H1 (cell line): ENCODE results near the gene CDH22. TPM values are rescaled to one million over a fixed set of nuclear protein-coding genes. Genes with fewer than 3 reads are reported as not detected.

Experiments used
- CTCF ChIA-PET: fragments of 300-600 bp; sonication (Branson Sonifier 250); formaldehyde crosslinking; loops from one replicate; lab custom pipeline; 2021; ENCODE audit not compliant: partially characterized antibody; lab: Charles Lee
- POLR2A ChIA-PET: fragments of 300-600 bp; sonication (Branson Sonifier 250); formaldehyde crosslinking; loops from one replicate; lab custom pipeline; 2021; ENCODE audit warnings: inconsistent platforms; ENCODE audit not compliant: partially characterized antibody; lab: Charles Lee
- DNase-seq, 2 experiments: peaks; one replicate each; pipeline versions ENCODE4 v3.0.0 to v3.0.0-alpha.2; 2010 to 2022; ENCODE audit warnings: low spot score in 2 of 2, low read depth in 1 of 2, mixed read lengths in 1 of 2
- FAIRE-seq: peaks from 2 replicates; lab custom pipeline; 2011; peaks lifted over from hg19 to GRCh38; lab: Jason Lieb, UNC
- H2AFZ ChIP-seq: 2 replicates; pipeline ENCODE4 v1.8.1; 2012; ENCODE audit warnings: low read length, inconsistent platforms
- H2AK5ac ChIP-seq: 2 replicates; pipeline ENCODE4 v1.6.1; 2013; ENCODE audit warnings: low read depth, low read length
- H2BK120ac ChIP-seq: replicated peaks from 2 replicates; pipeline ENCODE3; 2013; ENCODE audit warnings: low read depth, low read length, inconsistent platforms
- H2BK12ac ChIP-seq: 2 replicates; pipeline ENCODE4 v1.6.1; 2013; ENCODE audit warnings: low read depth, low read length
- H2BK15ac ChIP-seq: 2 replicates; pipeline ENCODE4 v1.6.1; 2013; ENCODE audit warnings: low read length
- H2BK20ac ChIP-seq: 2 replicates; pipeline ENCODE4 v1.6.1; 2013; ENCODE audit warnings: low read length
- H2BK5ac ChIP-seq: 2 replicates; pipeline ENCODE4 v1.6.1; 2013; ENCODE audit warnings: low read depth, low read length
- H3K14ac ChIP-seq: 2 replicates; pipeline ENCODE4 v1.6.1; 2013; ENCODE audit warnings: inconsistent platforms; ENCODE audit not compliant: insufficient read length
- H3K18ac ChIP-seq: 2 replicates; pipeline ENCODE4 v1.6.1; 2013; ENCODE audit warnings: low read length; ENCODE audit errors: extremely low read depth
- H3K23ac ChIP-seq: 2 replicates; pipeline ENCODE4 v1.6.1; 2013; ENCODE audit warnings: inconsistent platforms; ENCODE audit not compliant: insufficient read length
- H3K23me2 ChIP-seq: 2 replicates; pipeline ENCODE4 v1.6.1; 2013; ENCODE audit warnings: low read depth, low read length
- H3K27ac ChIP-seq: 2 replicates; pipeline ENCODE4 v1.6.1; 2011; ENCODE audit warnings: low read depth, low read length, inconsistent platforms
- H3K27me3 ChIP-seq, 4 experiments: replicated peaks in 1 of 4; 1 replicate in 1 of 4; 2 replicates in 3 of 4; pipeline versions ENCODE4 v1.6.1 to v1.8.1; 2011 to 2013; ENCODE audit warnings: low read length in 3 of 4, mild to moderate bottlenecking in 3 of 4, inconsistent platforms in 2 of 4, mixed read lengths in 2 of 4, moderate library complexity in 1 of 4; ENCODE audit not compliant: control insufficient read depth in 3 of 4, insufficient read depth in 3 of 4; ENCODE audit errors: extremely low read depth in 1 of 4
- H3K36me3 ChIP-seq, 4 experiments: 2 replicates each; pipeline versions ENCODE4 v1.6.1 to v1.8.1; 2011 to 2013; ENCODE audit warnings: mild to moderate bottlenecking in 4 of 4, low read length in 3 of 4, moderate library complexity in 2 of 4, control low read depth in 1 of 4, inconsistent platforms in 1 of 4; ENCODE audit not compliant: insufficient read depth in 4 of 4, control insufficient read depth in 2 of 4
- H3K4ac ChIP-seq: replicated peaks from 2 replicates; pipeline ENCODE3; 2013; ENCODE audit warnings: low read length, low read depth, mixed read lengths, inconsistent platforms; ENCODE audit not compliant: insufficient read length
- H3K4me1 ChIP-seq, 4 experiments: replicated peaks in 1 of 4; 1 replicate in 1 of 4; 2 replicates in 3 of 4; pipeline versions ENCODE4 v1.6.1 to v1.8.1; 2011 to 2013; ENCODE audit warnings: low read length in 3 of 4, inconsistent platforms in 2 of 4, mixed read lengths in 1 of 4; ENCODE audit not compliant: insufficient read depth in 4 of 4, control insufficient read depth in 3 of 4
- H3K4me2 ChIP-seq, 2 experiments: 2 replicates each; pipeline versions ENCODE4 v1.6.1 to v1.8.1; 2011 to 2013; ENCODE audit warnings: low read depth in 2 of 2, low read length in 2 of 2, control low read depth in 1 of 2, inconsistent platforms in 1 of 2, mild to moderate bottlenecking in 1 of 2; ENCODE audit not compliant: insufficient read depth in 1 of 2
- H3K4me3 ChIP-seq, 4 experiments: fragments of 200-600, 300-600 bp in 1 of 4; sonication (generic), shearing (Covaris generic), sonication (Bioruptor Twin) in 1 of 4; 2 replicates each; pipeline versions ENCODE4 v1.5.1 to v1.8.1; 2011 to 2016; ENCODE audit warnings: low read length in 4 of 4, low read depth in 3 of 4, control low read depth in 2 of 4, inconsistent platforms in 2 of 4, mild to moderate bottlenecking in 2 of 4, mixed read lengths in 1 of 4, moderate library complexity in 1 of 4; ENCODE audit not compliant: insufficient read depth in 2 of 4; ENCODE audit errors: extremely low read depth in 1 of 4
- H3K56ac ChIP-seq: replicated peaks from 2 replicates; pipeline ENCODE3; 2013; ENCODE audit warnings: low read depth, mild to moderate bottlenecking, mixed read lengths, low read length, inconsistent platforms; ENCODE audit not compliant: insufficient read length
- H3K79me1 ChIP-seq: 2 replicates; pipeline ENCODE4 v1.6.1; 2013; ENCODE audit warnings: low read depth, low read length, control low read depth
- H3K79me2 ChIP-seq, 2 experiments: 2 replicates each; pipeline versions ENCODE4 v1.6.1 to v1.8.1; 2012 to 2013; ENCODE audit warnings: low read length in 2 of 2, mild to moderate bottlenecking in 2 of 2, inconsistent platforms in 1 of 2; ENCODE audit not compliant: insufficient read depth in 2 of 2, control insufficient read depth in 1 of 2
- H3K9ac ChIP-seq, 4 experiments: replicated peaks in 1 of 4; 1 replicate in 1 of 4; 2 replicates in 3 of 4; pipeline versions ENCODE4 v1.6.1 to v1.8.1; 2011 to 2013; ENCODE audit warnings: low read depth in 3 of 4, low read length in 3 of 4, control low read depth in 2 of 4, mild to moderate bottlenecking in 2 of 4, moderate library complexity in 2 of 4, inconsistent platforms in 1 of 4; ENCODE audit errors: extremely low read depth in 1 of 4
- H3K9me3 ChIP-seq, 2 experiments: 2 replicates each; pipeline versions ENCODE4 v1.6.1 to v1.8.1; 2012 to 2013; ENCODE audit warnings: mild to moderate bottlenecking in 2 of 2, moderate library complexity in 2 of 2, control low read depth in 1 of 2, inconsistent platforms in 1 of 2, low read depth in 1 of 2, low read length in 1 of 2, mixed read lengths in 1 of 2; ENCODE audit not compliant: insufficient read depth in 2 of 2
- H4K20me1 ChIP-seq, 2 experiments: replicated peaks in 1 of 2; 2 replicates each; pipeline versions ENCODE3 to v1.8.1; 2011 to 2013; ENCODE audit warnings: inconsistent platforms in 2 of 2, low read length in 2 of 2, mild to moderate bottlenecking in 1 of 2; ENCODE audit not compliant: insufficient read depth in 2 of 2, control insufficient read depth in 1 of 2
- H4K5ac ChIP-seq: 2 replicates; pipeline ENCODE4 v1.6.1; 2013; ENCODE audit warnings: low read length, low read depth, mixed read lengths, inconsistent platforms; ENCODE audit not compliant: insufficient read length
- H4K8ac ChIP-seq: 2 replicates; pipeline ENCODE4 v1.8.0; 2013; ENCODE audit warnings: mild to moderate bottlenecking, moderate library complexity, low read length, inconsistent platforms; ENCODE audit not compliant: insufficient read depth; ENCODE audit errors: extremely low read depth
- H4K91ac ChIP-seq: replicated peaks from 2 replicates; pipeline ENCODE3; 2013; ENCODE audit warnings: low read length, mixed read lengths, inconsistent platforms; ENCODE audit not compliant: insufficient read length
- CTBP2 ChIP-seq: IDR thresholded peaks from 2 replicates; pipeline ENCODE4 v1.7.0; 2011; ENCODE audit warnings: borderline replicate concordance, mild to moderate bottlenecking, moderate library complexity, mixed read lengths, low read length; ENCODE audit not compliant: insufficient read depth, insufficient read length
- EZH2 ChIP-seq: fragments of 200-600 bp; sonication (generic); IDR thresholded peaks from 2 replicates; pipeline ENCODE4 v1.7.1; 2012; ENCODE audit warnings: low read depth, mild to moderate bottlenecking, moderate library complexity, low read length, inconsistent platforms; ENCODE audit not compliant: severe bottlenecking
- RBBP5 ChIP-seq: IDR thresholded peaks from 2 replicates; pipeline ENCODE4 v1.7.1; 2012; ENCODE audit warnings: low read depth, mild to moderate bottlenecking, inconsistent platforms, low read length, moderate library complexity, borderline replicate concordance
- RNF2 ChIP-seq: fragments of 200-900, 300-1000 bp; sonication (generic); IDR thresholded peaks from 2 replicates; pipeline ENCODE4 v1.7.1; 2016; ENCODE audit warnings: borderline replicate concordance, low read depth, mild to moderate bottlenecking, antibody characterized with exemption, low read length; ENCODE audit not compliant: poor library complexity, severe bottlenecking; ENCODE audit errors: missing control alignments
- SIN3A ChIP-seq, 2 experiments: IDR thresholded peaks in 1 of 2; conservative IDR thresholded peaks in 1 of 2; 2 replicates each; pipeline ENCODE4 v1.6.1; 2011 to 2012; ENCODE audit warnings: low read length in 2 of 2, improper control_type of control experiment in 1 of 2, low read depth in 1 of 2, mild to moderate bottlenecking in 1 of 2
- TAF1 ChIP-seq: IDR thresholded peaks from 2 replicates; pipeline ENCODE4 v1.6.1; 2011; ENCODE audit warnings: mild to moderate bottlenecking, low read depth, low read length
- WGBS, 2 experiments: shearing (Covaris generic) in 1 of 2; methylation state at CpG; one replicate each; pipeline versions ENCODE4 v1.1.6 to v1.1.7; 2013 to 2015; ENCODE audit warnings: low lambda C conversion rate in 2 of 2, mixed read lengths in 2 of 2, inconsistent platforms in 1 of 2, low coverage in 1 of 2, missing lambda C conversion rate in 1 of 2; ENCODE audit not compliant: insufficient replicate concordance in 2 of 2, insufficient coverage in 1 of 2, insufficient read length in 1 of 2; ENCODE audit errors: extremely low coverage in 1 of 2, missing lambda C conversion rate in 1 of 2; 5-methylcytosine and 5-hydroxymethylcytosine counted together
- polyA plus RNA-seq, 7 experiments: library from polyadenylated mRNA; depleted of rRNA in 3 of 7; stranded (reverse) in 5 of 7; unstranded in 2 of 7; fragments of >200 nt in 5 of 7; fragments of 200-250 nt in 2 of 7; gene quantifications; 1 replicate in 5 of 7; 2 replicates in 1 of 7; 4 replicates in 1 of 7; pipeline versions ENCODE4 v1.2.1 to v1.2.3, GENCODE V29; 2011 to 2013; ENCODE audit warnings: missing spikeins in 2 of 7, mixed read lengths in 2 of 7
- total RNA-seq: library from RNA; stranded (reverse); fragmentation: NEBNext Ultra II Directional; extraction: Animal tissue kit (Norgen Biotek cat#: 25700); gene quantifications from 2 replicates; pipeline ENCODE4 v1.2.1, GENCODE V29; 2021
- TF ChIP-seq, protein P1 (sequence below): IDR thresholded peaks from 2 replicates; pipeline ENCODE4 v1.6.1; 2012; ENCODE audit warnings: inconsistent platforms

Gene CDH22
- total and polyA plus RNA-seq, 2 of the 8 experiments (the other 6 are each of a cell fraction or from before 2014, with no cell fraction given): 0.35 to 0.39 TPM

- Histone ChIP-seq H3K18ac (no peak overlapping the region), H3K79me2 (no peaks in the 10 kb centered on the region)
- POLR2A ChIA-PET: interaction anchor here (0.6 to 1.4 kb wide), 3 partner anchors 9 to 28 kb away, joined by 3 to 5 read pairs (median 4); no protein-coding TSS in a partner anchor
These were observed 119.3 kb downstream of the CDH22 start for GRCh38 chr20:46188866-46189541.

More at GRCh38 chr20:46188866-46189541, 119.3 kb downstream of the CDH22 start:
- no peak overlapping the region for H4K8ac ChIP-seq
- no peak overlapping the region for H2BK20ac ChIP-seq
- H3K79me1 ChIP-seq: no peaks in the 10 kb centered on the region; the same call in 1 of the 2 replicates
- H4K20me1 ChIP-seq: peaks cover 0 to 3% of the 10 kb centered on the region in 2 experiments
- FAIRE-seq (no peak), DNase-seq (no peak)
- no peak for TF ChIP-seq SIN3A (conservative IDR thresholded peaks at IDR 0.05 in 1 of 2, IDR thresholded peaks at IDR 0.05 in 1 of 2; ENCODE audit: low read depth in 1 of 2, low read length in 2 of 2)
- TF ChIP-seq RBBP5: no peak
- TF ChIP-seq EZH2: no peak
- TF ChIP-seq, protein P1, sequence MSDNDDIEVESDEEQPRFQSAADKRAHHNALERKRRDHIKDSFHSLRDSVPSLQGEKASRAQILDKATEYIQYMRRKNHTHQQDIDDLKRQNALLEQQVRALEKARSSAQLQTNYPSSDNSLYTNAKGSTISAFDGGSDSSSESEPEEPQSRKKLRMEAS: no peak
- TF ChIP-seq CTBP2: no peak
- no peak for TF ChIP-seq RNF2
- no peak for TF ChIP-seq TAF1
- H3K56ac ChIP-seq: no peak overlapping the region
- H2AFZ ChIP-seq: no peak overlapping the region
- peaks cover 0 to 3% (median 0%) of the 10 kb centered on the region in 4 experiments; a peak in 3 of 7 replicates for H3K4me1 ChIP-seq
- no peak overlapping the region for H3K14ac ChIP-seq
- peaks cover 6% of the 10 kb centered on the region; the same call in 1 of the 2 replicates for H3K23me2 ChIP-seq
- H3K36me3 ChIP-seq: no peaks in the 10 kb centered on the region
- H2BK12ac ChIP-seq: no peak overlapping the region
- no peak overlapping the region for H3K23ac ChIP-seq
- H2BK120ac ChIP-seq: no peak overlapping the region
- no peak overlapping the region for H3K9ac ChIP-seq
- H2AK5ac ChIP-seq: no peak overlapping the region
- H2BK5ac ChIP-seq: no peak overlapping the region
- CTCF ChIA-PET: interaction anchor here (1.0 to 2.3 kb wide), 5 partner anchors 9 to 94 kb away, joined by 3 to 8 read pairs (median 5); no protein-coding TSS in a partner anchor
- H3K4me3 ChIP-seq: no peak overlapping the region
- no peak overlapping the region for H3K4ac ChIP-seq
- WGBS, 2 experiments: 75% methylated on average over 18 of the region's 18 CpGs; no CpG with 5 or more reads in 1 of the 2 experiments
- H3K9me3 ChIP-seq: no peaks in the 10 kb centered on the region
- H3K4me2 ChIP-seq: no peak overlapping the region
- no peak overlapping the region for H4K91ac ChIP-seq
- no peaks in the 10 kb centered on the region; a peak in 1 of 7 replicates for H3K27me3 ChIP-seq
- no peak overlapping the region for H2BK15ac ChIP-seq
- no peak overlapping the region for H3K27ac ChIP-seq
- H4K5ac ChIP-seq: no peak overlapping the region
